HG02973 (cell line): ENCODE results near the gene BSG.
"Not testable (repeated sequence)": the region's sequence is repeated elsewhere in the genome, so short reads cannot be mapped to it uniquely, and the experiment has no call there.

Source experiments
- ATAC-seq: cut with Tn5 transposase; IDR thresholded peaks from one replicate; pipeline ENCODE4 v1.9.1; 2021; ENCODE audit warnings: moderate library complexity; ENCODE audit not compliant: unreplicated experiment

Gene BSG

DNA sequence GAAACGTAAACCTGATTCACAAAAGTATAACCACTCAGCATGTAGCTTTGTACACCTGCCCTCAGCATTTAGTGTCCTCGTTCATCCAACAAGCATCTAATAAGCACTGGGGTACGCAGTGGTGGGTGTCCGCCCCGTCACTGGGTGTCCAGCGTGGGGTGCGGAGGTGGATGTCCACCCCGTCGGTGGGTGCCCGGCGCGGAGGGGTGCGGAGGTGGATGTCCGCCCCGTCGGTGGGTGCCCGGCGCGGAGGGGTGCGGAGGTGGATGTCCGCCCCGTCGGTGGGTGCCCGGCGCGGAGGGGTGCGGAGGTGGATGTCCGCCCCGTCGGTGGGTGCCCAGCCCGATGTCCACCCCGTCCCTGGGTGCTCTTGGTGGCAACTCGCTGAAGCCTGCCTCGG, 12.8 kb downstream of the BSG start:
- ATAC-seq: not testable (repeated sequence)

DNA sequence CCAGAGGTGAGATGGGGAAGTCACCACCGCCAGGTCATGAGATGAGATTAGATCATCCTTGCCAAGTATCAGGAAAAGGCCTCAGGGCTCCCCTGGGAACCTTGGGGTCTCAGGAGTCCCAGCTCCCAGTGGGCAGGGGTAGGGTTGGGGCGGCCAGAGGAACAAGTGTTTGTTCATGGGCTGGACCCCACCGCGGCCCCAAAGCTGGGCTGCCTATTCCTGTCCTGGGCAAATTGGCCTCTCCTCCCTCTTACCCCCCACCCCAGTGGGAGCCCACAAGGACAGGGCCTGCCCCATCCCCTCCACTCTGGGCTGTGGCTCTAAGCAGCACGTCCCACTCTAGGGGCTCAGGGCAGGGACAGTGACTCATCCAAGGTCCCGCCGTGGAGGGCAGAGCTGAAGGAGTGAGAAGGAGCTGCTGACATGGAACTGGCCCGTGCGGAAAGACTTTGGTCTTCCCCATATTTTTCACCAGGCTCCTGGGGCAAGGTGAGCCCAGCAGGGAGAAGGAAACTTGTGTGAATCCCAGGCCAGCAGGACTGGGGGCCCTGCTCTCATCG, 13.2 kb downstream of the BSG start:
- no peak for ATAC-seq

DNA sequence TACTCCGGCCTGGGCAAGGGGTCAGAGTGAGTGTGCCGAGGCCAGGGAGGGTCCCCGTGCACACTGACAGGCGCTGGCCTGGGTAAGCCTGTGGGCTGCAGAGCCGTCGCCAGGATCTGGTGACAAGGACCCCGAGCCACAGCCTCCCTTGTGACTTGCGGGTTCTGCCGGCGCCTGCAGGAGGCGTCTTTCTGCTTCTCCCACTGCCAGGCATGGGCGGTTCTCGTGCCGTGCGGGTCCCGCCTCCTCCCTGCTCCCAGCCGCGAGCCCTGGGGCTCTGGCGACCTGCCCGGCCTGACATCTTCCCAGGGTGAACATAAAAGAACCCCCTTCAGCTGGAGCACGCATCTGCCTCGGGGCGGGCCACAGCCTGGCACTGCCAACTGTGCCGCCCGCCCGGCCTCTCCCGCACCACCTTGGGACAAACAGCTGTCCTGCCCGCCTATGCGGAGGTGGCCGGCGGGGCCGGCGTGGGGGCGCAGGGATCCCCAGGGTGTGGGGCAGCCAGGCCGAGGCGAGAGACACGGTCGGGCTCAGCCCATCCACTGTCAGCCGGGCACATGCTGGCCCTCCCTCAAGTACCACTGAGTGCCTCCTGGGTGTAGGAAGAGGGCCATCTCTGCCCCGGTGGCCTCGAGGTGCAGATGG, 15.8 kb downstream of the BSG start:
- no peak for ATAC-seq

DNA sequence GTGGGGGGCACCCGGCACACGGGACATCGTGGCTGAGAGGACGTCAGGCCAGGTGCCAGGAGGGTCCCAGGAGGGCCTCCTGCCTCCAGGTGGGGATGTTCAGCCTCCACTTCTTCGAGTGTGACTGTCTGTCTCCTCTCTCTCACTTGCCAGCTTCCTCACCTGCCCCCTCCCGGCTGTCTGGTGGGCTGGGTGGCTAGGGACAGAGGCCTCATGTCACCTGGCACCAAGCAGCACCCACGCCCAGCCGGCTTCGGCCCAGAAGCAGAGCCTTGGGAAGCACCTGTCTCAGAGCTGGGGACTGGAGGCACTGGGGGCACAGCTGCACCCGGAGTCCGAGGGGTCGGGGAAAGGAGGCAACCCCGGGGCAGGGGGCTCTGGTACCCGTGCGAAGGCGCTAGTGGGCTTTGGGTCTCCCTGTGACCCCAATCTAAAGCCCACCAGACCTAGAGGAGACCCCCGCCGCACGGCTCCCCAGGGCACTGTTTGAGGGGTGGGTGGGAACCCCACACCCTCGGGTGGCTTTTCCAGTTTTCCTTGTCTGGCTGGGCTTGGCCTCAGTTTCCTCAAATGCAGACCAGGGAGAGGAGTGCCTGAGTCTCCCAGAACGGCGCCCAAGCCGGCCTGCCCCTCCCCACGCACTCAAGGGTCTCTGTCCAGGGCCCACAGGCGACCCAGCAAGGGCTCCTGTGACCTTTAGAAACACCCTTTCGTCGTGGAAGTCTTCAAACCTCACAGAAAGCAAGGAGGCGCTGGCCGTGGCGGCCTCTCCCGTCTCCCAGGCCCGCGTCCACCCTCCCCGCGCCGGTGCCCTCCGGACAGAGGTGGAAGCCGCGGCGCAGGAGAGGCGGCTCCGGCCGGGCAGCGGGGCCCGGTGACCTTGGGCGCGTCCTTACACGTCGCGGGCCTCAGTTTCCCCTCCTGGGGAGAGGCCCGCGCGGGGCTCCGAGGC, 16.6 kb downstream of the BSG start:
- no peak for ATAC-seq

DNA sequence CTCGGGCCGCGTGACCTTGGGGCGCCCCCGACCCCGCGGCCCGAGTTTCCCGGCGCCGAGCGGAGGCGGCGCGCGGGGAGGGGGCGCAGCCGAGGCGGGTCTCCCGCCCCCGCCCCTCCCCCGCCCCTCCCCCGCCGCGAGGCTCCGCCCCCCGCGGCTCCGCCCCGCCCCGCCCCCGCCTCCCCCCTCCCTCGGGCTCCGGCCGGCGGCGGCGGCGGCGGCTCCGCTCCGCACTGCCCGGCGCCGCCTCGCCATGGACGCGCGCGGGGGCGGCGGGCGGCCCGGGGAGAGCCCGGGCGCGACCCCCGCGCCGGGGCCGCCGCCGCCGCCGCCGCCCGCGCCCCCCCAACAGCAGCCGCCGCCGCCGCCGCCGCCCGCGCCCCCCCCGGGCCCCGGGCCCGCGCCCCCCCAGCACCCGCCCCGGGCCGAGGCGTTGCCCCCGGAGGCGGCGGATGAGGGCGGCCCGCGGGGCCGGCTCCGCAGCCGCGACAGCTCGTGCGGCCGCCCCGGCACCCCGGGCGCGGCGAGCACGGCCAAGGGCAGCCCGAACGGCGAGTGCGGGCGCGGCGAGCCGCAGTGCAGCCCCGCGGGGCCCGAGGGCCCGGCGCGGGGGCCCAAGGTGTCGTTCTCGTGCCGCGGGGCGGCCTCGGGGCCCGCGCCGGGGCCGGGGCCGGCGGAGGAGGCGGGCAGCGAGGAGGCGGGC, 17.4 kb downstream of the BSG start, which contains the start of gene HCN2:
Gene HCN2 (plus strand): TSS at position 189 of the 703 bp plus-strand sequence. CDS start 65 bp downstream, at position 254.
- ATAC-seq: no peak

DNA sequence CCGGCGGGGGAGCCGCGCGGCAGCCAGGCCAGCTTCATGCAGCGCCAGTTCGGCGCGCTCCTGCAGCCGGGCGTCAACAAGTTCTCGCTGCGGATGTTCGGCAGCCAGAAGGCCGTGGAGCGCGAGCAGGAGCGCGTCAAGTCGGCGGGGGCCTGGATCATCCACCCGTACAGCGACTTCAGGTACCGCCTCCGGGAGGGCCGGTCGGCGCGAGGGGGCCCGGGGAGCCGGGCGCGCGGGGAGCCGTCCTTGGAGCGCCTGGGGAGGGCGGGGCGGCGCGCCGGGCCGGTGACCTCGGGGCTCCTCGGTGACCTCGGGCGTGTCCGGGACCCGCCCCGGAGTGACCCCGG, 18.0 kb downstream of the BSG start:
- ATAC-seq: no peak

DNA sequence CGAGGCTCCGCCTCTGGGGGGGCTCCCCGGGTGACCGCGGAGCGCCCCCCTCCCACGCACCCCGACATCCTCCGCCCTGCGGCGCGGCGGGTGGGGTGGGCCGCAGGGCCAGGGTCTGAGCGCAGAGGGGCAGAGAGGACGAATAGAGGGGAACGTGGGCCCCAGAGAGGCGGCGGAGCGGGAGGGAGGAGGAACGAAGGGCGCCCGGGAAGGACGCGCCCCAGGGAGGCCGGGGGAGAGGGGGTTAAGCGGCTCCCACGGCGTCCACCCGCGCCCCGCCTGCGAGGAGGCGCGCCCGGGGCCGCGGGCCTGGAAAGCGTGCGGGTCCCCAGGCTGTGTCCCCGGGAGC, 18.3 kb downstream of the BSG start:
- ATAC-seq: no peak

DNA sequence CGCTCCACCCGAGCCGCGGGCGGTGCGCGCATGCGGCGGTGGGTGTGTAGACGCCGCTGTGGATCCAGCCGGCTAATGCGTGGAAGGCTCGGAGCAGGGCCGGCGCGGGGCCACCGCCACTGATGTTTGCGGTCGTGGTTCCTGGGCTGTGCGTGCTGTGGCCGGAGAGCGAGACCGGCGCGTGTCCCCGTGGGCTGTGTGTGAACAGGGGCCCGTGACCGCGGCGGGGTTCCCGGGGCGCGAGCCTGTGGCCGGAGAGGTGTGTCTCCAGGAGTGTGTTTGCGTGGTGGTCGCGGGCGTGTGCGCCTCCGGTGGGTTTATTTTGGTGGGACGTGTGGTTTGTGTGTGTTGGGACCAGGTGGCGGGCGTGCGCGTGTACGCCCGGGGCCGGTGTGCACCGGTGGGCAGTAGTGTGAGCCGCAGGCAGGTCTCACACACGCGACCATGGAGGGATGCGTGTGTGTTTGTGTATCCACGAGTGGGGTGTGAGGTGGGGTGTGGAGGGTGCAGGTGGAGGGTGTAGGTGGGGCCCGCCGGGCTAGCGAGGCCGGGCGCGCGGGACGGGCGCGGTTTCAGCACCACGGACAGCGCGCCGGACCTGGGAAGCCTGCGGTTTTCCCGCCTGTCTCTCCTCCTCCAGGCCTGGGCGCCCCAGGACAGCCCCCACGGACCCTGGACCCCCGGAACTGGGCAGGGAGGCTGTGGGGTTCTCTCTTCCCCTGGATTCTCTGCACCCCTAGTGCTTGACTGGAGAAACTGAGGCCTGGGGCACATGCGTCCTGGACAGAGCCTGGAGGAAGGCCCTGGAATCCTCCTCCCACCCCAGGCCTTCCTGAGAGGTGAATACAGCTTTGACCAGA, 18.9 kb downstream of the BSG start:
- no peak for ATAC-seq

DNA sequence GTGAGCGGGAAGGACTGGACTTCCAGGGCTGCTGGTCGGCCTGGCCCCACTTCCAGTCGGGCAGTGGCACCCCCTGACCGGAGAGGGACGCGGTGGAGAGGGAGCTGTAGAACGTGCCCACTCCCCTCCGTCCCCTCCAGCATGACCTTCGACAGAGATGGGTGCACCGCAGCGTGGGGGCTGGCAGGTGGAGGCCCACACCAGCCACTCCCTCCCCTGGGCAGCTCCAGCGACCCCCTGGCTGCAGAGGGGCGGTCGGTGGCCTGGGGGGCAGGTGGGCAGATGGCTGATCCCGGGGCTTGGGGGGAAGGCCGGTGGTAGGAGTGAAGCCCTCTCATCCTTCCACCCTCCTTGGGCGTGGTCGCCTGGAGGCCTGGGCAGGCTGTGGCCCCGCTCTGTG, 19.7 kb downstream of the BSG start:
- ATAC-seq: no peak

DNA sequence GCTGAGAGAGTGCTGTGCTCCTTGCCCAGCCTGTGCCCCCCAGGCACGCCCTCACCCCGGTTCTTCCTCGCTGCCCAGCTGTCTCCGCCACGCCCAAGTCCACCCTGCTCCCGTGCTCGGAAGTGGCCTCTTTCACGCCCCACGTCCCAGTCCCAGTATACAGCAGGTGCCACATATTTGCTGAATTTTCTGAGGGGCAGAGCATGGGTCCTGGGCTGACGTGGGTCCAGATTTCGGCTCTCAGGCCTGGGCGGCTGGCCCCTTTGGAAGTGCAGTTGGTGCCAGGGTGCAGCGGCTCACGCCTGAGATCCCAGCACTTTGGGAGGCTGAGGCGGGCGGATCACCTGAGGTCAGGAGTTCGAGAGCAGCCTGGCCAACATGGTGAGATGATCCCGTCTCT, 20.7 kb downstream of the BSG start:
- ATAC-seq: no peak

DNA sequence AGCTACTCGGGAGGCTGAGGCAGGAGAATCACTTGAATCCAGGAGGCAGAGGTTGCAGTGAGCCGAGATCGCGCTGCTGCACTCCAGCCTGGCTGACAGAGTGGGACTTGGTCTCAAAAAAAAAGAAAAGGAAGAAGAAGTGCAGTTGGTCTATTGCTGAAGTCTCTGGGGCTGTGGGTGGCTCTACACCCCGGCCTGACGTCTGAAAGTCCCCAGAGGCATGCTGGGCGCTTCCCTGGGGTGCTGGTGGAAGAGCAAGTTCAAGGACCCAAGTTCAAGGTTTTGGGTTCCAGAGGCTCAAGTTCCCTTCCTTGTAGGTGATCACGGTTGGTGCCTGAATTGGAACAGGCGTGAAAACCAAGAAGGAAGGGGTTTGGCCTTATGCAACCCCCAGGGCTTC, 21.1 kb downstream of the BSG start:
- ATAC-seq: no peak

DNA sequence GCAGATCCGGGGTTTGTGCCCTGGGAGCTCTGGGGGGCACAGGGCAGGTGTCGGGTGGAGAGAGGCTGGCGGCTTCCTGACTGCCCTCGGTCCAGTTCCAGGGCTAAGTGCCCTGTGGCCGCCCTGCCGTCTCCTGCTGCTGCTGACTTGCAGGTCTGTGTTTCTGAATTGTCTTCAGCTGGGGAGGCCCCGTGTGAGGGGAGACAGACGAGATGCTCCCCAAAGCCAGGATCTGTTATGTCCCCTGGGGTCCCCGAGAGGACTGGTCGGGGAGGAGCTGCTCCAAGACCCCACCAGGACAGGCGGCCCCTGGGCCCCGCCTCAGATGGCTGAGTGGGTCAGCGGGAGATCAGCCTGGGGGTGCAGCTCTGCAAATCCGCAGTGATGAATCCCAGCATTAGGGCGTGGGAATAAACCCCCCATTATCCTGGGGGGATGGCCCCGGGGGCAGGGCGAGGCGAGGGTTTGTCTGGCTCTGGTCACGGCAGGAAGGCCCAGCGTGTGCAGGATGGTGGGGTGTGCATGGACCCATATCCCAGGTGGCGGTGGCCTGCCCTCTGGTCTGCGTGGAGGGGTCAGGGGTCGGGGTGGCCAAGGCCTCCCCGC, 22.0 kb downstream of the BSG start:
- ATAC-seq: no peak

DNA sequence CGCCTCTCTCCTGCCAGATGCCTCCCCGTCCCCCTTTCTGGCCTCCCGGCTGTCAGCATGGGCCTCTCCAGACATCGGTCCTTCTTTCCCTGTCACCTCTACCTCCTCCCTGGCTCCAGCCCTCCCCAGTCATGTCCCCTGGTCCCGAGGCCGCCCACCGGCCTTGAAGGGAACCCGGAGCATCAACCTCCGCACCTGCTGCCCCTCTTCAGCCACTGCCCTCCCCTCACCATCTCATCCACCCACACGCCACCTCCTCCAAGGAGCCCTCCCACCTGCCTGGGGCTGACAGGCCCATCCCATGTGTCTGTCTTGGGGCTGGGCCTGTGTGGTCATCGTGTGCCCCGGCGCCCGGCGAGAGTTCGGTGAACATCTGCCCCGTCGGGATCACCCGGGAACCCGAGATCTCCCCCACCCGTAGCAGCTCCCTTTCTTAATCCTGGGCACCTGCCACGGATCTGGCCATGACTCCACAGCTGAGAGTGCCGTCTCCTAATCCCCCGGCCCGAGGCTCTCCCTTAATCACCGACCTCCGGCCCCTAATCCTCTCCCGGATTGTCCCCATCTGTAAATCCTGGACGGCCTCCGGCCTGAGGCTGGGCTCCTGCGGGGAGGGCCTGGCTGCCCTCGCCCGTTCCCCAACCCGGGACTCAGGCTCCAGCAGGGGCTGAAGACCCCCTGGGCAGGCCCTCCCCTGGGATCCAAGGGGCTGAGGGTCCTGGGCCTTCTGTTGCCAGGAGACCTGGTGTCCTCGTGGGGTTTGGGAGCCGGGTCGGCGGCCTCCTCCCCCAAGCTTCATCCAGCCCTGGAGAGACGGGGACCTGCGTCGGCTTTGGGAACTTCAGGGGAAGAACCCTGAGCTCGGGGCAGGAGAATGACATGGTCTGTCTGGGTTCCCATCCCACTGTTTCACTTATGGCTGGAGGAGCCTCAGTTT, 23.2 kb downstream of the BSG start:
- no peak for ATAC-seq

DNA sequence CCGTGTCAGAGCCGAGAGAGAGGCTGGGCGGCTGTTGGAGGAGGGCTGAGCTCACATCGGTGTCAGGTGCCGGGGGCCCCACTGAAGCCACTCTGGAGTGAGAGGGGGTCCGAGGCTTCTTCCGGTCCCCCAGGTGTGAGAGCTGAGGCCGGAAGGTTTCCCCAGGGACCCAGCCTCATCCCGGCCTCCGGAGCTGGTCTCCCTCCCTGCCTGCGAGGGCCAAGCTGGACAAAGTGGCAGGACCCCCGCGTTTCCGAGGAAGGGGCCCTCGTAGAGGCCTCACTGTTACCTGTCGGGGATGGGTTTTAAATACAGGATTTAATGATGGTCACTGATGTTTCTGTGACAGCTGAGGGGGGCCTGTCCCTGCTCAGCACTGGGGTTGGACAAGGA, 23.9 kb downstream of the BSG start:
- ATAC-seq: no peak

DNA sequence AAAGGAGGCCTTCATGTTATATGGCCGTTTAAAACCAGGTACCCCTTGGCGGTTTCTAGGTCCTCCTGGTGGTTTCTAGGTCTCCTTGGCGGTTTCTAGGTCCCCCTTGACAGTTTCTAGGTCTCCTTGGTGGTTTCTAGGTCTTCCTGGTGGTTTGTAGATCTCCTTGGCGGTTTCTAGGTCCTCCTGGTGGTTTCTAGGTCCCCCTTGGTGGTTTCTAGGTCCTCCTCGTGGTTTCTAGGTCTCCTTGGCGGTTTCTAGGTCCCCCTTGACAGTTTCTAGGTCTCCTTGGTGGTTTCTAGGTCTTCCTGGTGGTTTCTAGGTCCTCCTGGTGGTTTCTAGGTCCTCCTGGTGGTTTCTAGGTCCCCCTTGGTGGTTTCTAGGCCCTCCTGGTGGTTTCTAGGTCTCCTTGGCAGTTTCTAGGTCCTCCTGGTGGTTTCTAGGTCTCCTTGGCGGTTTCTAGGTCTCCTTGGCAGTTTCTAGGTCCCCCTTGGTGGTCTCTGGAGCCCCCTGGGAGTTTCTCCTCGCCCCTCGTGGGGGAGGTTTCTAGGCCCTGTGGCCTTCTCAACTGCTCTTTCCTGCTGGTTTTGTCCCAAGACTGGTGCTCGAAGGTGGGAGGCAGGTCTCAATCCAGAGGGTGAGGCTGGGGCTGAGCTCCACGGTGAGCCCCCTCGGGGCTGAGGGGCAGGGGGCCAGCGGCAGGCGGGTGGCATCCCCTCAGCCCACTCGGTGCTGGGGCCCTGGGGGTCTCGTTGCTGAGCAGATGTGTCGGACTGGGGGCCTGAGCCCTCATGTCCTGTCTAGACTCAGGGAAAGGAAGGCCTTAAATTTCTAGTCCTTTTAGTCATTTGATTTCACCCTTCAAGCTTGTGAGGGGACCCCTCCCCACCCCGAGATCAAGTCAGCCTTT, 25.3 kb downstream of the BSG start:
- ATAC-seq: no peak

DNA sequence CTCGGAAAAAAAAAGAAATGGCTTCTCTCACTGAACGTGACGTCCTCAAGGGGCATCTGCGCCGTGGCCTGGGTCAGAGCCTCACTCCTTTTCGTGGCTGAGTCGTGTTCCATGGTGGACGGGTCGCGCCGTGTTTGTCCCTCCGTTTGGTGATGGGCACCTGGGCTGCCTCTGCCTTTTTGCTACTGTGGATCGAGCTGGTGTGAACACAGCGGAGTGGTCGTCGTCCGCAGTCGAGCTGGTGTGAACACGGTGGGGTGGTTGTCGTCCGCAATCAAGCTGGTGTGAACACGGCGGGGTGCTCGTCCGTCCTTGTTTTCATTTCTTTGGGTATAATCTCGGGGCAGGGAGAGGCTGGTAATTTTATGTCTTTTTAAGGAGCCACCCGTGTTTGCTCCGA, 28.9 kb downstream of the BSG start:
- ATAC-seq: no peak

DNA sequence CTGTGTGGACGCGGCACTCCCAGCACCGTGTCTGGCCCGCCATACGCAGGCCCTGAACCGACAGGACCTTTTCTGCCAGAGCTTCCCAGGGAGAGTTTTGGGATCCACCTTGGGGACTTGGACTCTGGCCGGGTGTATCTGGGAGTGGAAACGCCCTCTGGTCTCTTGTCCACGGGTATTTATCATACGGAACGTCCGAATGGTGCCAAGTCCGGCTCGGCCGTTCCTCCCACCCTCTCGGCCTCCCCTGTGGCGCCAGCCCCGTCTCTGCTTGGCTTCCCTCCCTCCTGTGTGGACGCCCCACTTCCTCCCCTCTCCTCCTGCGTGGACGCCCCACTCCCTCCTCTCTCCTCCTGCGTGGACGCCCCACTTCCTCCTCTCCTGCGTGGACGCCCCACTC, 29.4 kb downstream of the BSG start:
- no peak for ATAC-seq
